KOPT-K1 (cell line): Measurements from ENCODE around the gene SLC17A5.
"Not testable (repeated sequence)": the region's sequence is repeated elsewhere in the genome, so short reads cannot be mapped to it uniquely, and the experiment has no call there.

ENCODE experiments used
- H3K27ac ChIP-seq: fragments of 200-600 bp; sonication (generic); 2 replicates; pipeline ENCODE4 v1.5.1; 2016; ENCODE audit warnings: antibody characterized with exemption, mild to moderate bottlenecking, low read depth, low read length; ENCODE audit not compliant: poor library complexity, severe bottlenecking
- H3K36me3 ChIP-seq: fragments of 200-600 bp; sonication (generic); 2 replicates; pipeline ENCODE4 v1.5.1; 2017; ENCODE audit warnings: antibody characterized with exemption, mild to moderate bottlenecking, low read length, moderate library complexity; ENCODE audit not compliant: insufficient read depth
- H3K9me3 ChIP-seq: fragments of 200-600 bp; sonication (generic); 2 replicates; pipeline ENCODE4 v1.5.1; 2017; ENCODE audit warnings: antibody characterized with exemption, low read length, mild to moderate bottlenecking; ENCODE audit not compliant: insufficient read depth, poor library complexity, severe bottlenecking

SLC17A5 gene

DNA sequence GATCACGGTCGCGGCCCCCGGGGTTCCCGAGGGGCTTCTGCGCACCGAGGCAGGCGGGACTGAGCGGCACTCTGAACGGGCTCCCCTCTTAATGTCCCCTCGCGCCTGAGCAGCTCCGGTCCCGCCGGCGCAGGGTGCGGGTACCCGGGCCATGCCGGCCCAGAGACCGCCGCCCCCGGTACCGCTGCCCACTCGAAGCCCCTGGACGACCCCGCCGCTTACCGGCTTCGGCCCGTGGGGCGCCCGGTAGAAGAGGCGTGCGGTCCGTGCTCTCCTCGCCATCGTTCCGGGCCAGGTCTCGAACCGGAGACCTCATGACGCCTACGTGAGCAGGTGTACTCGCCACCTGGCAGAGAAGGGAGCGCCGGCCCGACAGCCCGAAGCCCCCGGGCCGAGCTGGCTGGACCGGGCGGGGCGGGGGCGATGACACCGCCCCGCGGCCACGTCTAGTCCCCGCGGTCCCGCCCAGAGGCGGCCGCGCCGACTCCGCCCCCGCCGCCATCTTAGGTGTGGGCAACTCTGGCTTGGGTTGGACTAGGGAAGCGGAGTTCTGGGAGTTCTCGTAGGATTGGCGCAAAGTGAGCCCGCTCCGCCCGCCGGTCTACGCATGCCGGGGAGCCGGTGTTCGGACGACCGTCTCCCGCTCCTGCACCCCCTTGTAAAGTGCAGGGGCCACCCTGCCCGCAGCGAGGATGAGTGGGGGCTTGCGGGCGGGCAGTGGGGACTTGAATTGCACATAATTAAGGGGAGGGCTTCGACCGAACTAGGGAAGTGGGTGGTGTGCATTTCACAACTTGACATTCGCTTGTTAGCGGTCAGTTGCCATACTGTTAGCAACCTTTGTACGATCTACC, at the start of gene SLC17A5:
Gene SLC17A5, minus strand, starts transcription at position 422 of the 854 bp plus-strand sequence. Its CDS starts 106 bp downstream, at position 316.
- H3K27ac ChIP-seq = peak within 1 kb of the TSS; percentile 86
- no peaks in the 10 kb centered on the region for H3K36me3 ChIP-seq
- no peaks in the 10 kb centered on the region for H3K9me3 ChIP-seq

- H3K36me3 ChIP-seq = no peaks in the 10 kb centered on the region
- no peaks in the 10 kb centered on the region for H3K9me3 ChIP-seq
- H3K27ac ChIP-seq = no peak overlapping the region
Observed at GRCh38 chr6:73703466-73703865, 49.7 kb upstream of the SLC17A5 start.

DNA sequence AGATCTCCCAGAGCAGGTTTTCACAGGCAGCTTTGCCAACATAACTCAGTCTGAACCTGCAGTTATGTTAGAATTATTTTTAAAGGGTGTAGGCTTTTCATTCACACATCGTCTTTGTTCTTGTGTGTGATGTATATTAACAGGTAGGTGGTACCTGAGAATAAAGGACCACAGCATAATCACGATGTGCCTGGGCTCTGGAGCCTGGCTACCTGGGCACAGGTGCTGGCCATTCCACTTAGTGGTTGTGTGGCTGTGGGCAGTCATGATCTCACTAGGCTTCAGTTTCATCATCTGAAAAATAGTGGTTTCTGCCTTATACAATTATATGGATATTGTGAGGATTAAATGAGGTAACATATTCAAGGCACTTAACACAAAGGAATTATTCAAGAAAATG, 48.7 kb upstream of the SLC17A5 start:
- no peaks in the 10 kb centered on the region for H3K36me3 ChIP-seq
- H3K27ac ChIP-seq = no peak overlapping the region
- no peaks in the 10 kb centered on the region for H3K9me3 ChIP-seq

DNA sequence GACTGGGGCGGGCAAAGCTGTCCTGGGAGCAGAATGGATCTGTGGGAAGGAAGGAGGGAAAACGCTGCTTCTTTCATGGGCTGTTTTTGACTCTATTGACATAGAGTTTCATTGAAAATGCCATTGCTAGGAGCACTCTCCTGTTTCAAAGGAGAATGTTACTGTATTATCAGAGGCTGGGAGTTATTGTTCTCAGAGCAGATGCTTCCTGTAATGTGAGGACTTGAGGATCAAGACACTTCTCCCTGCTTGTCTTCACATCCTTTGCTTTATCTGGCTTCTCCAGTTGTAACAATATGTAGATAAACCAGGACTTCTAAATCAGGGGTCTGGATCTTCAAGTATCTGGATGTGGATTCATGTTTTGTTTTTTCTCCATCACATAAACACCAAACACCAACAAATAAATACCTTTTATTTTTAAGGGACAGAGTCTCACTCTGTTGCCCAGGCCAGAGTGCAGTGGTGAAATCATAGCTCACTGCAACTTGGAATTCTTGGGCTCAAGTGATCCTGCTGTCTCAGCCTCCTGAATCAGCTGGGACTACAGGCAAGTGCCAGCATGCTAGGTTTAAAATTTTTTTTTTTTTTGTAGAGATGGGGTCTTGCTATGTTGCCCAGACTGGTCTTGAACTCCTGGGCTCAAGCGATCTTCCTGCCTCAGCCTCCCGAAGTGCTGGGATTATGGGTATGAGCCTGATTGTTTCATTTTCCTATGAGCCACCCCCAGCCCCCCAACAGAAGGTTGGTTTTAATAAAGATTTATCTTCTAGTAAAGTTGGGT, 46.1 kb upstream of the SLC17A5 start:
- Histone ChIP-seq H3K27ac (no peak overlapping the region), H3K36me3 (no peaks in the 10 kb centered on the region), H3K9me3 (no peaks in the 10 kb centered on the region)

DNA sequence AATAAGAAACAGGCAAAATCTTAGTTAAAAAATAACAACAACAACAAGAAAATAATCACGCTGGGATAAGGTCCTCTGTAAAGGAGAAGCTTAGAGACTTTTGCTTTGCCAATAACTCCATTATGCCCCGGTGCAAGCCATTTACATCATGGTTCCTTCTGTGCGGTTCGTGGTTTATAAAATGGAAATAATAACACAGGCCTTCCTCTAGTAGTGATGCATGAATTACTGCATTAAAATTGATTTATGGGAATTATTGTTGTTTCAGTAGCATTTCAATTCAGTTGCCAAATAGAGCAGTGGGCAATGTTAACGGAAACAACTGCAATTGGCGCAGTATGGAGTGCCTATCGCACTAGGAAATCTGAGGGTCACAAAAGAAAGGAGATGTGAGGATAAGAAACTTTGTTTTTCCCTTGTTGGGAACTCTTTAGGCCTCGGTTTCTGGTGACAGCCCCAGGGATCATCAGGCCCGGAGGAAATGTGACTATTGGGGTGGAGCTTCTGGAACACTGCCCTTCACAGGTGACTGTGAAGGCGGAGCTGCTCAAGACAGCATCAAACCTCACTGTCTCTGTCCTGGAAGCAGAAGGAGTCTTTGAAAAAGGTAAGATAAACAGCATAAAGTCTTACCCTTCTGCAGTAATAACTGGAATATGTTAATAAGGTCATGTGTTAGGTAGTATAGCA, 43.3 kb upstream of the SLC17A5 start:
- no peaks in the 10 kb centered on the region for H3K36me3 ChIP-seq
- no peak overlapping the region for H3K27ac ChIP-seq
- H3K9me3 ChIP-seq = no peaks in the 10 kb centered on the region

GRCh38 chr6:73695619-73696421, 42.0 kb upstream of the SLC17A5 start, which contains the start of gene CD109:
Gene CD109 (plus strand): TSS chr6:73696203. CDS start chr6:73696216, 13 bp downstream.
- no peaks in the 10 kb centered on the region for H3K36me3 ChIP-seq
- H3K9me3 ChIP-seq = no peaks in the 10 kb centered on the region
- H3K27ac ChIP-seq = peak within 1 kb of the TSS; percentile 49

DNA sequence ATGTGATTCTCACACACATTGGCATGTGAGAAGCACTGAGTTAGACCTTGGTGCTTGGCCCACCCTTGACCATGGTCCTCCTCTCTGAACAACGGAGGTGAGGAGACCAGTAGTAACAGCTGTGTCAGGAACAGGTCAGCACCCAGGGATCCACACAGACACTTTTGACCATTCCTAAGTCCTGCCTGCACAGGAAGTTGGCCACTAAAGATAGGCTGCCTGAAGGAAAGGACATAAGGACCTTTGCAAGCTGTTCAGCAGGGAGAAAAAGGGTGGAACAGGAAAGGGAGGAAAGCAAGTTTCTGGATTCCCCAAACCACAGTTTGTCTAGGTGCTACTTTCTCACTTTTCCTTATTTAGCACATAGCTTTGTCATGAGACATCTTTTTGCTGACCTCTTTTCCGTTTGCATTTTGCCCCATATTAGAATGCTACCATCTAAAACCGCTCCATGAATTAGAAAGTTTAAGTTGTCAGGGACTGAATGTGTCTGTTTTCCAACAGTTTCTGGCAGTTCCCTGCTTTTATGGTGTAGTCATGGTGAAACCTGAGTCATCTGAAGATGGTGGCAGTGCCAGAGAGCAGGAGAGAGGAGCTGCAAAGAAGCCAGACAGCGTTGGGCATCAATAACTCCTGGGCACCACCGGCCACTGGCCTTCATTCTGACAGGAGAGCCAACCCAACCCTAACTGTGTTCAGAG, 41.1 kb upstream of the SLC17A5 start:
- Histone ChIP-seq H3K9me3 (no peaks in the 10 kb centered on the region), H3K36me3 (no peaks in the 10 kb centered on the region), H3K27ac (no peak overlapping the region)

DNA sequence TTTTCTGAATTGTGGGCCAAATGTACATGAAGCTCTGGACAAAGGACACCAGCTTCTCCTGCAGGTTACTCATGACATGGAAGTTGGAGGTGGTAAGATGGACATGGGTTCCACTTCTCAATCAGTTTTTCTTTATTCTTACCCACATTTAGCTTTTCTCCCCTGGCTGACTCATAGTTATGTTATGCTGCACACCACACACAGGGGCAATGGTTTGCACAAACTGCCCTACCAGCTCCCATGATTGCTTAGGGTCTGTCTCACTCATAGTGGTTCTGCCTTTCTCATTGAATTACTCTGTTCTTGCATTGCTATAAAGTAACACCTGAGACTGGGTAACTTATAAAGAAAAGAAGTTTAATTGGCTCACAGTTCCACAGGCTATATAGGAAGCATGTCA, 37.7 kb upstream of the SLC17A5 start:
- Histone ChIP-seq H3K9me3 (no peaks in the 10 kb centered on the region), H3K27ac (no peak overlapping the region), H3K36me3 (no peaks in the 10 kb centered on the region)

DNA sequence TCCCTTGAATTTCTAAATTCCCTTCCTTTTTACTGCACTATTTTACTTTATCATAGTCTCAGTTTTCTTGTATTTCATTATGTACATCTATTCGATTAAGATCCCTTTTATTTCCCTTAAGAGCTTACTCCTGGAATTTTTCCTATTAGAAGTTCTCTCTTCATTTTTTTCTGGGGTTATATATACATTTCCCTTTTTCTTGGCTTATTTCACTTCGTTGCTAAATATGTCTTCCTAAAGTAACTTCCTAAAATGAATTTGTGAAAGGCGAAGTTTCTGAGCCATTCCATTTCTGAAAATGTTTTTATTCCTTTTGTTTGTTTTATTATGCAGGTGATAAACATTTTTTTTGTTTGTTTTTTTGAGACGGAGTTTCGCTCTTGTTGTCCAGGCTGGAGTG, 36.3 kb upstream of the SLC17A5 start:
- Histone ChIP-seq H3K9me3 (no peaks in the 10 kb centered on the region), H3K27ac (no peak overlapping the region), H3K36me3 (no peaks in the 10 kb centered on the region)

- H3K9me3 ChIP-seq = peaks cover 9% of the 10 kb centered on the region
Observed at GRCh38 chr6:73688351-73688750, 34.6 kb upstream of the SLC17A5 start.

DNA sequence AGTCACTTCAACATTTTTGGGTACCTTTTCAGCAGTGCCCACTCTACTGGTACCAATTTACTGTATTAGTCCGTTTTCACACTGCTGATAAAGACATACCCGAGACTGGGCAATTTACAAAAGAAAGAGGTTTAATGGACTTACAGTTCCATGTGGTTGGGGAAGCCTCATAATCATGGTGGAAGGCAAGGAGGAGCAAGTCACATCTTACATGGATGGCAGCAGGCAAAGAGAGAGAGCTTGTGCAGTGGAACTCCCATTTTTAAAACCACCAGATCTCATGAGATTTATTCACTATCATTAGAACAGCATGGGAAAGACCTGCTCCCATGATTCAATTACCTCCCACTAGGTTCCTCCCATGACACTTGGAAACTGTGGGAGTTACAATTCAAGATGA, 29.8 kb upstream of the SLC17A5 start:
- H3K27ac ChIP-seq, H3K9me3 ChIP-seq, H3K36me3 ChIP-seq: not testable (repeated sequence)

More at GRCh38 chr6:73688351-73688750, 34.6 kb upstream of the SLC17A5 start:
- Histone ChIP-seq H3K27ac (no peak overlapping the region), H3K36me3 (no peaks in the 10 kb centered on the region)

GRCh38 chr6:73680289-73680918, 26.6 kb upstream of the SLC17A5 start:
- Histone ChIP-seq H3K36me3 (no peaks in the 10 kb centered on the region), H3K9me3 (peaks cover 9% of the 10 kb centered on the region), H3K27ac (no peak overlapping the region)

- not testable (repeated sequence) for H3K9me3 ChIP-seq, H3K27ac ChIP-seq
Observed at GRCh38 chr6:73679846-73680245, 26.1 kb upstream of the SLC17A5 start.

More at GRCh38 chr6:73679846-73680245, 26.1 kb upstream of the SLC17A5 start:
- H3K36me3 ChIP-seq = not testable (repeated sequence)
